Left ventricle myocardium superior (tissue), 1 donor: ENCODE measurements around the gene TP53TG3C. TPM values are rescaled to one million over a fixed set of nuclear protein-coding genes. Genes with fewer than 3 reads are reported as not detected.
"Not testable (repeated sequence)": the region's sequence is repeated elsewhere in the genome, so short reads cannot be mapped to it uniquely, and the experiment has no call there.

Experiments used
- ATAC-seq: fragments of 200-7000 bp; cut with Tn5 transposase; one replicate; pipeline ENCODE4 v1.9.1; 2020; ENCODE audit warnings: mild to moderate bottlenecking, moderate library complexity
- DNase-seq: peaks from one replicate; pipeline ENCODE4 v3.0.0-alpha.2; 2020
- intact Hi-C: fragments of 100-400 bp; cut with micrococcal nuclease; formaldehyde crosslinking; loops from one replicate; pipeline ENCODE4 v1.11.0; 2022
- long read RNA-seq: library from polyadenylated mRNA; unstranded; transcript quantifications from one replicate; pipeline ENCODE4 v2.0.0, GENCODE V29; 2021
- total RNA-seq: library from RNA; stranded (reverse); fragmentation: NEBNext Ultra II Directional; extraction: Animal tissue kit (Norgen Biotek cat#: 25700); gene quantifications from one replicate; pipeline ENCODE4 v1.2.1, GENCODE V29; 2021
- donor health status: DM: no; HTN: yes; CAD: no; lungs with severe emphysema.

The TP53TG3C gene, protein sequence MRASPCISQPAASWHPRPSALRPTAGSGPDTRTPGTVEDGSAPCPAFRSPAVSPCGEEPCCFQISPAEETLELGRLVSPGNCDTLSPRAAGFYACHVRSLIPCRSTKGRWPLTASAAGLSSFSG
- 0.42 TPM for total RNA-seq
- long read RNA-seq, result 0 reads

DNA sequence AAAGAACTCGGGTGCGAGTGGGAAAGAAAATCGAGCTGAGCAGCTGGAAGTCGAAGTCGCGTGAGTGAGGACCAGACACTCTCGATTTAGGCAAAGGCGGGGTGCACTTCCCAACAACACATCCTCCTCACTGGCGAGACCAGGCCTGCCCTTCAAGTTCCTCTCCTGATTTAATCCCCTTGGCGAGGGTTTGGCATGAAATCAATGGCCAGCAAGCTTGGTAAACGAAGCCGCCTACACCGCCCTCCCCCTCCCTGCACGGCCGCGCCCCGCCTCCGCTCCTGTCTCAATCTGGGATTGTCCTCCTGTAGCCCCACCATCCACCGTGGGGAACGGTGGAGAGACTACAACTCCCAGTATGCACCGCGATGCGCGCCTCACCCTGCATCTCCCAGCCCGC lies at the start of gene TP53TG3C:
TSS of gene TP53TG3C (plus strand) at position 301 of the 400 bp plus-strand sequence. CDS start at position 369, 68 bp downstream.
- intact Hi-C loops, ATAC-seq, DNase-seq: not testable (repeated sequence)

Other genes starting within 250 kb of the TP53TG3C start
- not detected for gene TP53TG3E, start 110.1 kb downstream of the TP53TG3C start, total RNA-seq
- gene TP53TG3B, start 166.6 kb downstream of the TP53TG3C start, total RNA-seq, result not detected